ENCODE data around the gene ESPN.

Gene ESPN

GRCh38 chr1:6484826-6485167 is 60.2 kb downstream of the ESPN start:
- Histone ChIP-seq H3K9me3 (ENCODE audit: insufficient read depth, low read length, severe bottlenecking) (no peaks in the 10 kb centered on the region), H4K20me1 (ENCODE audit: insufficient read depth, low read length) (peaks cover 5% of the 10 kb centered on the region; the same call in 1 of the 2 replicates), H3K79me2 (ENCODE audit: insufficient read depth, low read length) (no peaks in the 10 kb centered on the region), H3K27ac (ENCODE audit: low read length) (no peak overlapping the region), H3K4me1 (ENCODE audit: insufficient read depth, low read length) (peaks cover 13% of the 10 kb centered on the region), H3K4me2 (ENCODE audit: insufficient read depth, low read length) (no peak overlapping the region), H2AFZ (ENCODE audit: low read depth, low read length) (no peak overlapping the region), H3K27me3 (ENCODE audit: insufficient read depth, low read length, poor library complexity) (no peaks in the 10 kb centered on the region), H3K4me3 (ENCODE audit: low read depth in 1 of 2, low read length in 2 of 2) (no peak overlapping the region), H3K9ac (ENCODE audit: low read depth, low read length) (no peak overlapping the region), H3K36me3 (ENCODE audit: insufficient read depth, low read length) (no peaks in the 10 kb centered on the region)
- ATAC-seq (ENCODE audit: insufficient read depth, low read depth) (no peak), DNase-seq (no peak)
- TF ChIP-seq EZH2 (IDR thresholded peaks at IDR 0.05; ENCODE audit: borderline replicate concordance, low read depth, low read length, severe bottlenecking) (no peak), CTCF (IDR thresholded peaks at IDR 0.05; ENCODE audit: borderline replicate concordance, extremely low read depth, low read length, poor library complexity, severe bottlenecking) (no peak)

GRCh38 chr1:6485168-6486101 is 60.9 kb downstream of the ESPN start:
- TF ChIP-seq CTCF (IDR thresholded peaks at IDR 0.05; ENCODE audit: borderline replicate concordance, extremely low read depth, low read length, poor library complexity, severe bottlenecking) (no peak), EZH2 (IDR thresholded peaks at IDR 0.05; ENCODE audit: borderline replicate concordance, low read depth, low read length, severe bottlenecking) (no peak)
- Histone ChIP-seq H3K36me3 (ENCODE audit: insufficient read depth, low read length) (no peaks in the 10 kb centered on the region), H3K27me3 (ENCODE audit: insufficient read depth, low read length, poor library complexity) (no peaks in the 10 kb centered on the region), H4K20me1 (ENCODE audit: insufficient read depth, low read length) (peaks cover 5% of the 10 kb centered on the region; the same call in 1 of the 2 replicates), H3K9ac (ENCODE audit: low read depth, low read length) (no peak overlapping the region), H3K9me3 (ENCODE audit: insufficient read depth, low read length, severe bottlenecking) (no peaks in the 10 kb centered on the region), H3K4me2 (ENCODE audit: insufficient read depth, low read length) (no peak overlapping the region), H3K27ac (ENCODE audit: low read length) (no peak overlapping the region), H2AFZ (ENCODE audit: low read depth, low read length) (no peak overlapping the region), H3K4me3 (ENCODE audit: low read depth in 1 of 2, low read length in 2 of 2) (no peak overlapping the region), H3K79me2 (ENCODE audit: insufficient read depth, low read length) (no peaks in the 10 kb centered on the region), H3K4me1 (ENCODE audit: insufficient read depth, low read length) (peaks cover 18% of the 10 kb centered on the region)
- no peak for ATAC-seq (ENCODE audit: insufficient read depth, low read depth)
- no peak for DNase-seq

GRCh38 chr1:6486433-6487011 is 61.9 kb downstream of the ESPN start:
- Histone ChIP-seq H3K9ac (ENCODE audit: low read depth, low read length) (no peak overlapping the region), H3K4me2 (ENCODE audit: insufficient read depth, low read length) (0 out of 2 replicates have a peak overlapping the region, but pooled peaks have one; percentile 1), H3K27ac (ENCODE audit: low read length) (no peak overlapping the region), H4K20me1 (ENCODE audit: insufficient read depth, low read length) (peaks cover 5% of the 10 kb centered on the region; the same call in 1 of the 2 replicates), H3K4me1 (ENCODE audit: insufficient read depth, low read length) (peaks cover 27% of the 10 kb centered on the region), H3K79me2 (ENCODE audit: insufficient read depth, low read length) (no peaks in the 10 kb centered on the region), H3K9me3 (ENCODE audit: insufficient read depth, low read length, severe bottlenecking) (no peaks in the 10 kb centered on the region), H2AFZ (ENCODE audit: low read depth, low read length) (0 out of 2 replicates have a peak overlapping the region, but pooled peaks have one; percentile 51), H3K36me3 (ENCODE audit: insufficient read depth, low read length) (no peaks in the 10 kb centered on the region), H3K27me3 (ENCODE audit: insufficient read depth, low read length, poor library complexity) (no peaks in the 10 kb centered on the region), H3K4me3 (ENCODE audit: low read depth in 1 of 2, low read length in 2 of 2) (no peak overlapping the region)
- TF ChIP-seq CTCF (IDR thresholded peaks at IDR 0.05; ENCODE audit: borderline replicate concordance, extremely low read depth, low read length, poor library complexity, severe bottlenecking) (peak; percentile 93), EZH2 (IDR thresholded peaks at IDR 0.05; ENCODE audit: borderline replicate concordance, low read depth, low read length, severe bottlenecking) (no peak)
- DNase-seq (peak; percentile 84), ATAC-seq (ENCODE audit: insufficient read depth, low read depth) (peak; percentile 71)
